Liver (tissue), 9 donors: Measurements from ENCODE around the gene CLIP1. TPM values are rescaled to one million over a fixed set of nuclear protein-coding genes. Genes with fewer than 3 reads are reported as not detected.
"Not testable (repeated sequence)": the region's sequence is repeated elsewhere in the genome, so short reads cannot be mapped to it uniquely, and the experiment has no call there.

ENCODE experiments used
- DNase-seq: peaks from one replicate; pipeline ENCODE4 v3.0.0-alpha.2; 2017; ENCODE audit warnings: low spot score
- H3K27ac ChIP-seq, 2 donors: one replicate each; pipeline ENCODE4 v1.7.0; 2013; ENCODE audit warnings: inconsistent platforms in 2 of 2, low read length in 2 of 2, control low read depth in 1 of 2, low read depth in 1 of 2, mild to moderate bottlenecking in 1 of 2
- H3K27me3 ChIP-seq, 4 donors: one replicate each; pipeline versions ENCODE4 v1.6.1 to v1.7.0; 2013; ENCODE audit warnings: low read length in 3 of 4, inconsistent platforms in 1 of 4, mild to moderate bottlenecking in 1 of 4, moderate library complexity in 1 of 4; ENCODE audit not compliant: control insufficient read depth in 4 of 4, insufficient read depth in 4 of 4
- H3K36me3 ChIP-seq, 4 donors: one replicate each; pipeline versions ENCODE4 v1.6.1 to v1.7.0; 2013; ENCODE audit warnings: low read length in 3 of 4, mild to moderate bottlenecking in 3 of 4, low read depth in 1 of 4, moderate library complexity in 1 of 4; ENCODE audit not compliant: control insufficient read depth in 4 of 4, insufficient read depth in 3 of 4
- H3K4me1 ChIP-seq, 4 donors: one replicate each; pipeline versions ENCODE4 v1.6.1 to v1.7.0; 2013; ENCODE audit warnings: low read length in 3 of 4, mild to moderate bottlenecking in 3 of 4, moderate library complexity in 1 of 4; ENCODE audit not compliant: control insufficient read depth in 4 of 4, insufficient read depth in 4 of 4
- H3K4me3 ChIP-seq, 3 donors: one replicate each; pipeline versions ENCODE4 v1.6.1 to v1.7.0; 2013; ENCODE audit warnings: low read length in 3 of 3, control low read depth in 1 of 3, low read depth in 1 of 3, mild to moderate bottlenecking in 1 of 3
- H3K9ac ChIP-seq, 2 donors: one replicate each; pipeline ENCODE4 v1.7.0; 2013; ENCODE audit warnings: low read length in 2 of 2, mild to moderate bottlenecking in 2 of 2, moderate library complexity in 2 of 2, control low read depth in 1 of 2, low read depth in 1 of 2
- H3K9me3 ChIP-seq, 4 donors: one replicate each; pipeline versions ENCODE4 v1.6.1 to v1.7.0; 2013; ENCODE audit warnings: low read length in 3 of 4; ENCODE audit not compliant: control insufficient read depth in 4 of 4
- CTCF ChIP-seq: fragments of 150-350 bp; IDR thresholded peaks from 2 replicates; pipeline ENCODE4 v1.5.1; 2017; ENCODE audit warnings: improper control_type of control experiment, low read depth, low read length; ENCODE audit not compliant: missing input control
- EGR1 ChIP-seq, 2 donors: IDR thresholded peaks; 2 replicates each; pipeline ENCODE4 v1.6.1; 2016 to 2018; ENCODE audit warnings: antibody characterized with exemption in 2 of 2, low read depth in 2 of 2
- FOXA1 ChIP-seq: IDR thresholded peaks from 2 replicates; pipeline ENCODE4 v1.6.1; 2016; ENCODE audit warnings: antibody characterized with exemption
- FOXA2 ChIP-seq: IDR thresholded peaks from 2 replicates; pipeline ENCODE4 v1.6.1; 2016; ENCODE audit warnings: antibody characterized with exemption
- GABPA ChIP-seq, 2 donors: IDR thresholded peaks in 1 of 2; conservative IDR thresholded peaks in 1 of 2; 2 replicates each; pipeline ENCODE4 v1.6.1; 2016; ENCODE audit warnings: antibody characterized with exemption in 2 of 2, mild to moderate bottlenecking in 1 of 2, moderate library complexity in 1 of 2
- HNF4A ChIP-seq, 2 donors: conservative IDR thresholded peaks; 2 replicates each; pipeline ENCODE4 v1.6.1; 2016; ENCODE audit warnings: antibody characterized with exemption in 2 of 2, mild to moderate bottlenecking in 2 of 2
- HNF4G ChIP-seq: IDR thresholded peaks from 2 replicates; pipeline ENCODE4 v1.6.1; 2016; ENCODE audit warnings: antibody characterized with exemption
- JUND ChIP-seq, 2 donors: IDR thresholded peaks; 2 replicates each; pipeline ENCODE4 v1.6.1; 2016; ENCODE audit warnings: antibody characterized with exemption in 2 of 2
- NR2F2 ChIP-seq: IDR thresholded peaks from 2 replicates; pipeline ENCODE4 v1.6.1; 2016; ENCODE audit warnings: antibody characterized with exemption
- RAD21 ChIP-seq, 2 donors: IDR thresholded peaks; 2 replicates each; pipeline ENCODE4 v1.6.1; 2016; ENCODE audit warnings: antibody characterized with exemption in 2 of 2, mild to moderate bottlenecking in 2 of 2
- RXRA ChIP-seq, 2 donors: IDR thresholded peaks; 2 replicates each; pipeline ENCODE4 v1.6.1; 2017 to 2018; ENCODE audit warnings: antibody characterized with exemption in 2 of 2, mild to moderate bottlenecking in 1 of 2
- SP1 ChIP-seq: IDR thresholded peaks from 2 replicates; pipeline ENCODE4 v1.6.1; 2018; ENCODE audit warnings: antibody characterized with exemption, mild to moderate bottlenecking
- TAF1 ChIP-seq: conservative IDR thresholded peaks from 2 replicates; pipeline ENCODE4 v1.6.1; 2016; ENCODE audit warnings: antibody characterized with exemption, mild to moderate bottlenecking
- YY1 ChIP-seq: IDR thresholded peaks from 2 replicates; pipeline ENCODE4 v1.6.1; 2016; ENCODE audit warnings: antibody characterized with exemption, mild to moderate bottlenecking
- ZBTB33 ChIP-seq: IDR thresholded peaks from 2 replicates; pipeline ENCODE4 v1.6.1; 2016; ENCODE audit warnings: antibody characterized with exemption
- WGBS: extraction: QIAGEN DNeasy Blood & Tissue Kit; methylation state at CpG from one replicate; pipeline ENCODE4 v1.1.7; 2013; 5-methylcytosine and 5-hydroxymethylcytosine counted together
- polyA plus RNA-seq, 2 donors: library from polyadenylated mRNA; stranded (reverse) in 1 of 2; unstranded in 1 of 2; fragments of 200-250 nt in 1 of 2; fragments of >200 nt in 1 of 2; fragmentation: Nextera tagmentation in 1 of 2; extraction: Ambion mirVana in 1 of 2; gene quantifications; one replicate each; pipeline versions ENCODE4 v1.2.1 to v1.2.3, GENCODE V29; 2013 to 2015
- total RNA-seq, 2 donors: library from RNA; depleted of rRNA; stranded (reverse); fragments of >200 nt; gene quantifications; one replicate each; pipeline ENCODE4 v1.2.3, GENCODE V29; 2014
- TF ChIP-seq, protein P1 (sequence below): IDR thresholded peaks from 2 replicates; pipeline ENCODE4 v1.6.1; 2016; ENCODE audit warnings: antibody characterized with exemption, mild to moderate bottlenecking
- TF ChIP-seq, protein P2 (sequence below): IDR thresholded peaks from 2 replicates; pipeline ENCODE4 v1.6.1; 2016; ENCODE audit warnings: antibody characterized with exemption
- TF ChIP-seq, protein P3 (sequence below): IDR thresholded peaks from 2 replicates; pipeline ENCODE4 v1.6.1; 2016; ENCODE audit warnings: antibody characterized with exemption
- donor health status: healthy.
- donor health status: healthy.
- donor health status: healthy.
- donor health status: healthy.
- donor health status: healthy.

The CLIP1 gene
- total and polyA plus RNA-seq, 4 donors, result 13.0 to 41.9 (median 26.0) TPM

GRCh38 chr12:122376751-122377150, 45.7 kb downstream of the CLIP1 start:
- DNase-seq, H3K4me3 ChIP-seq, H3K9me3 ChIP-seq, H3K27ac ChIP-seq, H3K4me1 ChIP-seq, H3K27me3 ChIP-seq, H3K9ac ChIP-seq: not testable (repeated sequence)
- 96% methylated on average over 5 of the region's 5 CpGs for WGBS
- H3K36me3 ChIP-seq, result peaks cover 10 to 26% (median 20%) of the 10 kb centered on the region in 4 donors

DNA sequence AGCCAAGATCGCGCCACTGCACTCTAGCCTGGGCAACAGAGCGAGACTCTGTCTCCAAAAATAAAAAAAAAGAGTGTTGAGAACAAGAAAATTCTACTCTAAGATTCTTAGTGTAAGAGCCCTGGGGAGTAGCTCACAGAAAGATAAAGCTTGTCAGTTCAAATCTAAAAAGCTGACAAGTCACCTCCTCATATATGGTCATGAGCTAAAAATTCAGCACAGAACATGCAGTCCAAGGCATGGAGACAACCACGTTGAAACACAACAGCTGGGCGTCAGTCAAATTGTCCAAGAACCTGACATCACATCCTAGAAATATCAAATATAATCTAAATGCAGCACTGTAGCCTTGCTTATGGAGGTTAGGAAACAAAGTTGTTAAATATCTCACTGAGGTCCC, 47.8 kb downstream of the CLIP1 start:
- Histone ChIP-seq H3K27ac (no peak overlapping the region), H3K4me1 (peaks cover 0 to 6% (median 2%) of the 10 kb centered on the region in 4 donors), H3K36me3 (peaks cover 8 to 29% (median 21%) of the 10 kb centered on the region in 4 donors), H3K4me3 (no peak overlapping the region), H3K9me3 (no peaks in the 10 kb centered on the region), H3K27me3 (no peaks in the 10 kb centered on the region), H3K9ac (no peak overlapping the region)
- no peak for DNase-seq
- WGBS, result 87% methylated on average over 5 of the region's 5 CpGs
- TF ChIP-seq, protein P1, sequence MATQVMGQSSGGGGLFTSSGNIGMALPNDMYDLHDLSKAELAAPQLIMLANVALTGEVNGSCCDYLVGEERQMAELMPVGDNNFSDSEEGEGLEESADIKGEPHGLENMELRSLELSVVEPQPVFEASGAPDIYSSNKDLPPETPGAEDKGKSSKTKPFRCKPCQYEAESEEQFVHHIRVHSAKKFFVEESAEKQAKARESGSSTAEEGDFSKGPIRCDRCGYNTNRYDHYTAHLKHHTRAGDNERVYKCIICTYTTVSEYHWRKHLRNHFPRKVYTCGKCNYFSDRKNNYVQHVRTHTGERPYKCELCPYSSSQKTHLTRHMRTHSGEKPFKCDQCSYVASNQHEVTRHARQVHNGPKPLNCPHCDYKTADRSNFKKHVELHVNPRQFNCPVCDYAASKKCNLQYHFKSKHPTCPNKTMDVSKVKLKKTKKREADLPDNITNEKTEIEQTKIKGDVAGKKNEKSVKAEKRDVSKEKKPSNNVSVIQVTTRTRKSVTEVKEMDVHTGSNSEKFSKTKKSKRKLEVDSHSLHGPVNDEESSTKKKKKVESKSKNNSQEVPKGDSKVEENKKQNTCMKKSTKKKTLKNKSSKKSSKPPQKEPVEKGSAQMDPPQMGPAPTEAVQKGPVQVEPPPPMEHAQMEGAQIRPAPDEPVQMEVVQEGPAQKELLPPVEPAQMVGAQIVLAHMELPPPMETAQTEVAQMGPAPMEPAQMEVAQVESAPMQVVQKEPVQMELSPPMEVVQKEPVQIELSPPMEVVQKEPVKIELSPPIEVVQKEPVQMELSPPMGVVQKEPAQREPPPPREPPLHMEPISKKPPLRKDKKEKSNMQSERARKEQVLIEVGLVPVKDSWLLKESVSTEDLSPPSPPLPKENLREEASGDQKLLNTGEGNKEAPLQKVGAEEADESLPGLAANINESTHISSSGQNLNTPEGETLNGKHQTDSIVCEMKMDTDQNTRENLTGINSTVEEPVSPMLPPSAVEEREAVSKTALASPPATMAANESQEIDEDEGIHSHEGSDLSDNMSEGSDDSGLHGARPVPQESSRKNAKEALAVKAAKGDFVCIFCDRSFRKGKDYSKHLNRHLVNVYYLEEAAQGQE, result no peak
- no peak for TF ChIP-seq ZBTB33
- TF ChIP-seq RAD21 (IDR thresholded peaks at IDR 0.05), result no peak
- no peak for TF ChIP-seq FOXA2
- no peak for TF ChIP-seq YY1
- no peak for TF ChIP-seq TAF1
- no peak for TF ChIP-seq EGR1 (IDR thresholded peaks at IDR 0.05; ENCODE audit: low read depth in 2 of 2)
- TF ChIP-seq, protein P2, sequence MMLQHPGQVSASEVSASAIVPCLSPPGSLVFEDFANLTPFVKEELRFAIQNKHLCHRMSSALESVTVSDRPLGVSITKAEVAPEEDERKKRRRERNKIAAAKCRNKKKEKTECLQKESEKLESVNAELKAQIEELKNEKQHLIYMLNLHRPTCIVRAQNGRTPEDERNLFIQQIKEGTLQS, result no peak
- TF ChIP-seq CTCF, result no peak
- no peak for TF ChIP-seq HNF4G
- no peak for TF ChIP-seq JUND (IDR thresholded peaks at IDR 0.05)
- no peak for TF ChIP-seq RXRA (IDR thresholded peaks at IDR 0.05)
- TF ChIP-seq NR2F2, result no peak
- TF ChIP-seq GABPA (IDR thresholded peaks at IDR 0.05 in 1 of 2, conservative IDR thresholded peaks at IDR 0.05 in 1 of 2), result no peak
- TF ChIP-seq HNF4A (conservative IDR thresholded peaks at IDR 0.05), result no peak
- TF ChIP-seq, protein P3, sequence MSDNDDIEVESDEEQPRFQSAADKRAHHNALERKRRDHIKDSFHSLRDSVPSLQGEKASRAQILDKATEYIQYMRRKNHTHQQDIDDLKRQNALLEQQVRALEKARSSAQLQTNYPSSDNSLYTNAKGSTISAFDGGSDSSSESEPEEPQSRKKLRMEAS, result no peak
- no peak for TF ChIP-seq FOXA1
- no peak for TF ChIP-seq SP1
